Glomerular endothelial cell (primary cell): ENCODE results near the gene GLI3. TPM values are rescaled to one million over a fixed set of nuclear protein-coding genes. Genes with fewer than 3 reads are reported as not detected.

Experiments
- DNase-seq: peaks from one replicate; pipeline ENCODE4 v3.0.0-alpha.2; 2011; ENCODE audit warnings: low read depth, low spot score; ENCODE audit errors: extremely low read depth
- total RNA-seq: library from RNA; depleted of rRNA; stranded (reverse); fragments of >200 nt; gene quantifications from 2 replicates; pipeline ENCODE4 v1.2.3, GENCODE V29; 2015

Gene GLI3
- total RNA-seq, 1 donor from 2014 or later, result 10.9 TPM

- DNase-seq, result no peak
These were observed 181.8 kb downstream of the GLI3 start for GRCh38 chr7:42055171-42055570.

DNA sequence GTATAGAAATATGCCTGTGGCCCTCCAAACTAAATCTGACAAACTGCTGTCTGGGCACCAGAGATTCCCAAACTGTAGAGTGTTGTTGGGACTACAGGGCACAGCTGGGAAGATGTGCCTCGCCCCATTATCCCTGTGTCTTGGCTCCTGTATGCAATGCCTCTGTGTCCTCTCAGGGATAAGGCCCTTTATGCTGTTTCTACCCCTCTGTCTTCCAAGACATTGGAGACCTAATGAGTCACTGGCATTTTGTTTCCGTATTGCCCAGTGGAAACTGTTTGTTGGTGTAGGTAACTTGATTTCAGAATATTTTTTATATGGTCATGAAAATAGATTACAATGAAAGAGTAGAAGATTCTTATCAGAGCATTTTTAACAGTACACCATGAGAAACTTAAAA lies 183.2 kb downstream of the GLI3 start:
- DNase-seq, result no peak

DNA sequence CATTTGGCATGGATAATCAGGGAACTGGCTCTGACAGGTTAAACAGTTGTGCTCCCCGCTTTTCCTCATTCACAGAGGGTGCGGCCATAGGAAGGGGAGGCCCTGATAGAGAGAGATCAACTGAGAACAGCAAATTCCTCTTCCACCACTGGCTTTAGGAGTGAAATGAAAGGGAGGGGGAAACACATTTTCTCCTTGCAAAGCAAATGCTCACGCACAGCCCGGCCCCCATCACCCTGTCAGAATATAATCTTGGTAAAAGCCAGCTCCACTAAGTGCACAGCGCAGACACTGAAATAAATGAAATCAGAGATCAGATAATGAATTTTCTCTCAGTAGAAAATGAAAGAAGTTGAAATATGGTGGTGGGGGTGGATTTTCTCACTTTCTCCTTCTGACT lies 187.2 kb downstream of the GLI3 start:
- DNase-seq, result no peak

DNA sequence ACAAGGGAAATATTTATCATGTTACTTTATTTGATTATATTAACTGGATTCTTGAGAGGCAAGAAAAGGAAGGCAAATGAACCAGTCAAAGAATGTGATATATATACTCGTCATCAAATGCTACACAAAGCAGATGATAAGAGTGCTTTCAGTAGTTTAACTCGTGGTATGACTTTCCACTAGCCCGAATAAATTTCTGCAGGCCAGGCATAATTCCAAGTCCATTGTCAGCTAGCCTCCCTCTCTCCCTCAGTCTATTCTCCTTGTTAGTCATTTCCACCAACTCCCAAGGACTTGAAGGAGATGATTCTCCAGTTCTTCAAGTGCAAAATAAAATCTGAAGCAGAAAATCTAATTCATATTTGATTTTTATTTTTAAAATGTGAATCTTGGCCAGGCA lies 190.5 kb downstream of the GLI3 start:
- DNase-seq, result no peak

GRCh38 chr7:42045961-42046360 lies 191.0 kb downstream of the GLI3 start:
- no peak for DNase-seq

- DNase-seq, result no peak
These were observed 197.1 kb downstream of the GLI3 start for GRCh38 chr7:42039921-42040320.

DNA sequence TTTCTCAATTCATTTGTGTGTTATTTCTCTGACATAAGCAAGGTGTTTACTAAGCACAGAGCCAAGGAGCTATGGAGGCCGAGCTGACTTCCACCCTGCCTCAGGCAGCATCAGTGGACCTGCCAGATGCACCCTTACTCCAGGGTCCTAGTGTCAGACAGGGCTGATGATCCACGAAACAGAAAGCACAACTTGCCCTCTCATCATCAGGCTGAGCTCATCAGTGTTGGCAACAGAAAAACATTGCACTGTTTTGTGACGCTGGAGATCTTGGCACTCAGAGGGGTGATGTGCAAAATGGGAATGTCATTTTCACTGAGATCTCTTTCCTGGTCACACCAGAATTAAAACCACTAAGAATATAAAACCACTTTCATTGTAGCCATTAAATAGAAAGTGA lies 201.8 kb downstream of the GLI3 start:
- no peak for DNase-seq

DNA sequence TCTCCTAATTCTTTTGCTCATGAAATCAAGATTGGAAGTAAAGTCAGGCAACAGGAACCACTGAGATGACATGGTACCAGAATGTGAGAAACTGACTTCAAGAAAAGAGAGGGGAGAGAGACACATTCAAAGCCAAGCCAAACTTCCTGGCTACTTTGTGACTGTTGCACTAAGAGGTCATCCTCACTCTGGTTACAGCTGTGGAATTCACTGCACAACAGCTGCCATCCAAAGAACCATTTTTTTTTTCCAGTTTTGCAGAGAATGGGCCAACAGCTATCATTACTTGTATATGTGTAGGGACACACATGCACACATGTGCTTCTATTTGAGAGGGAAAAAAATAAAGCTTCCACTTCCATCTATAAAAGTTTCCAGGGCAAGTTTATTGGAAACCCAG lies 203.5 kb downstream of the GLI3 start:
- no peak for DNase-seq

DNA sequence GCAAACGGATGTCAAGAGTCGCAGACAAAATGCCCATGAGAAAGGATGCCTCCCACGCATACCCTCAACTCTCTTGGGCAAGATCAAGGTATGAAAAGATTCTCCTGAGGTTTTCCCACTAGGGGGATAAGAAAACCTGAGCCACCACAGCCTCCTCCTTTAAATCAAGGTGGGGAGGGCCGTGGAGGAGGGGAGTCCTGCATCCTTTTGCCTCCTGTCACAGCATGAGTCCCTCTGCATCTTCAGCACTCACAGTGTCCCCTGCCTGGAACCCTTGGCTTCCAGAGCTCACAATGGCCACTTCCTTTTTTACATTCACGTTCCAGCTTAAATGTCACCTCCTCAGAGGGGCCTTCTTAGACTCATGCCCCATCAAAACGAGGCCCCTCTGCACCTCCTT lies 207.6 kb downstream of the GLI3 start:
- DNase-seq, result no peak

DNA sequence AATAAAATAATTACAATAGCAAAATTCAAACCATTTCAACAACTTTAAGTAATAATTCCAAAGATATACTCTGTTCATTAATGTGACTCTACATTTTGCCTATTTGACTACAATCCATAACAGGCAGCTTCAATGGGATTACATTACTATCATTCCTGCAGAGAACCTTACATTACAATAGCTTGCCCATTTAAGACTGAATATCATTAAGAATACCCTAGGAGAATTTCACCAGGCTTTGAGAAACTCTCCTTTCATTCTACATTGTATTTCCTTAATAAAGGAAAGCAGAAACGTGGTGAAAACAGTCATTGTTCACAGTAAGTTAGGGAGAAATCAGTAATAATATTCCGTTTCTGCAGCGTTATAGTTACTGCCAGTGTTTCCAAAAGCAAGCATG lies 209.5 kb downstream of the GLI3 start:
- DNase-seq, result no peak

DNA sequence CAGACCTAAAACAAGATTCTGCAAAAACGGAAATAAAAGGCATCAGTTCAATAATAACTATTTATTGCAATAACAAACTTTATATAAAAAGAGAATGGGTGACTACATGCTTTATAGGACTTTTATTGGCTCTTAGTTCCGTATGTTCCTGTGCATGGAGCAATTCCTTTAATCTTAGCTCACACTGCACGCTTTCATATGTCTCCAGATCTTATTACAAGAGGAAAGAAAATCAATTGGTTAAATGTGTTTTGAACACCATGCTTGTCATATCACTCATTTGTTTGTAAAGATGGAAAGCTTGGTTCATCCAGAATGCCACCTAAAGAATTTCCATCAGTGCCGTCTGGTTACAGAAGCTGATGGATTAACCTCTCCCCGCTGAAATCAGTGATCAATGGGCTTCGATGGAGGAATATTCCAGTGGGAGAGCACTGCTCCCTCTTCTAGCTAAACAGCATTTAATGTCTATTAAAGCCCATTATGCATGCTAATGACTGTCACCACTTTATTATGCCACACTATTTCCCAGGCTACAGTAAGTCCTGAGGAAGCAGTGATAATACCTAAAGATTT lies 210.3 kb downstream of the GLI3 start:
- DNase-seq, result no peak

- no peak for DNase-seq
These were observed 211.2 kb downstream of the GLI3 start for GRCh38 chr7:42025635-42026375.

GRCh38 chr7:42024537-42024936 lies 212.5 kb downstream of the GLI3 start:
- DNase-seq, result no peak

- no peak for DNase-seq
These were observed 213.7 kb downstream of the GLI3 start for GRCh38 chr7:42023262-42023661.

- DNase-seq, result no peak
These were observed 214.2 kb downstream of the GLI3 start for GRCh38 chr7:42022791-42023190.

GRCh38 chr7:42022056-42022455 lies 215.0 kb downstream of the GLI3 start:
- DNase-seq, result no peak

GRCh38 chr7:42021631-42022030 lies 215.4 kb downstream of the GLI3 start:
- DNase-seq, result no peak

DNA sequence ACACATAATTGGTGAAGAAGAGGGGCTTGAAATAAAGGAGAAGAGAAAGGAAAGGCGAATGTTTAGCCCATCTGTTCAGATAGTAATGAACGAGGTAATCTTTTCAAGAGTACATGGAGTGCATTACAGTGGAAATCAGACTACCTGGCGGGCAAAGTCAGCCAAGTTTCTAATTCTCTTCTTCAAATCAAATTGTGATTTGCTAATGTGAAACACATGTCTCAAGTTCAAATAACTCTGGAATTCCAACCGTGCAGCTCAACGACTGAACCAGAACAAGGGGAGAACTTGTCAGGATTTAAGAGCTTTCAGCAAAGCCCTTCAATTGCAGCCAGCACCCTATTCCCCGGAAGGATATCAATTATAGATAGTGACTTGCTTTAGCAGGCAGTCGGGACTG lies 216.9 kb downstream of the GLI3 start:
- no peak for DNase-seq

GRCh38 chr7:42017349-42017986 lies 219.5 kb downstream of the GLI3 start:
- no peak for DNase-seq

- no peak for DNase-seq
These were observed 220.5 kb downstream of the GLI3 start for GRCh38 chr7:42016517-42016916.

DNA sequence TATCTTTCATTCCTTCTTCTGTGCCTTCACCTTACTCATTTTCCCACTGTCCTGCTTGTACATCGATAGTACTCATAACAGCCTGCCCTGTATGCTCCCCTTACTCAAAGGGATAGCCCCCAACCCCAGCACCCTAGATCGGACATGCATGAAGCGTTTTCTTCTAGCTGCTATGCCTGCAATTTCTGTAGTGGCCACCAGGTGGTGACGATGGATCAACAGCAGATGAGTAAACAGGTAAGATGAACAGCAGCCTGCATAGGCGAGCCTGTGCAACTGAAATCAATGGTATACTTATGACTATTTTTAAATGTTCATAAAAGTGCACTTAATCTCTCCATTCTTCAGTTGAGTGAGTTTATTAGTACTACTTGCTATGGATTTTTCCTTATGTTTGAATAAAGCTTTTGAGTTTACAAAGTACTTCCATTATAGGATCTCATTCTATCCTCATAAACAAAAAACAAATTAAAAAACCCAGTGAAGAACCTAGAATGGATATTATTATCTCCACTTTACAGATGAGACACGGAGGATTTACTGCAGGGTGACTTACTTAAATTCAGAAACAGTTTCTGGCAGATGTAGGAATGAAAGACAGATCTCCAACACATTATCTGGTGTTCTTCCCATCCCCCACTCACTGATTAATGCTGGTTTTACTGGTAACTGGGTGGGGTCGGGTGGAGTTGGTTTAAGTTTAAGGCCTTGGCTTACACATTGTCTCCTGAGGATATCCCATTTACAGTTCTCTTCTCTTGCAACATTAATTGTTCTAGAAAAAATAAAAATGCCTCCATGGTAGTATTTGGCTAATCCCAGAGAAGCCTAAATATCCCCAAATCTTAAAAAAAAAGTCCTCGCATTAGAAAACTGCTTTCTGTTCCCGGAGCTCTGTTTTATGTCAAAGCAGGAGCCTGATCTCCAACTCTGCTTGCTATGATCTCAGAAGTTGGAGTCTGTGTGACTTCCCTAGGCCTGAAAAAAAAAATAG lies 222.1 kb downstream of the GLI3 start:
- no peak for DNase-seq
